NCI-H345 treated with DMSO at 0.1 percent for 48 hours (cell line): ENCODE results near the gene NXT1.

Experiments used
- DNase-seq: peaks from one replicate; lab custom pipeline; 2025; ENCODE audit not compliant: unreplicated experiment; lab: John Stamatoyannopoulos, UW

NXT1 gene

GRCh38 chr20:23358923-23359593, 8.5 kb downstream of the NXT1 start:
- DNase-seq, result no peak

GRCh38 chr20:23360531-23360930, 9.9 kb downstream of the NXT1 start:
- DNase-seq, result no peak

GRCh38 chr20:23361119-23361475, 10.5 kb downstream of the NXT1 start:
- DNase-seq, result no peak

GRCh38 chr20:23361476-23362391, 11.1 kb downstream of the NXT1 start, which contains the start of gene GZF1:
GZF1 (plus strand) TSS chr20:23362182; CDS start chr20:23364384, 2,202 bp downstream.
- peak; percentile 99 for DNase-seq

GRCh38 chr20:23362392-23363256, 12.0 kb downstream of the NXT1 start:
- no peak for DNase-seq

GRCh38 chr20:23363257-23363649, 12.7 kb downstream of the NXT1 start:
- DNase-seq, result no peak

GRCh38 chr20:23365390-23366165, 15.0 kb downstream of the NXT1 start:
- no peak for DNase-seq

GRCh38 chr20:23366384-23366783, 15.8 kb downstream of the NXT1 start:
- DNase-seq, result no peak

- DNase-seq, result no peak
Observed at GRCh38 chr20:23367770-23368169, 17.2 kb downstream of the NXT1 start.

- DNase-seq, result no peak
Observed at GRCh38 chr20:23368316-23369071, 17.9 kb downstream of the NXT1 start.

GRCh38 chr20:23369072-23369823, 18.7 kb downstream of the NXT1 start:
- DNase-seq, result no peak

- no peak for DNase-seq
Observed at GRCh38 chr20:23370274-23370673, 19.7 kb downstream of the NXT1 start.

GRCh38 chr20:23370873-23371272, 20.3 kb downstream of the NXT1 start:
- no peak for DNase-seq

GRCh38 chr20:23371496-23371895, 20.9 kb downstream of the NXT1 start:
- DNase-seq, result no peak

GRCh38 chr20:23374441-23374840, 23.9 kb downstream of the NXT1 start:
- DNase-seq, result no peak

- no peak for DNase-seq
Observed at GRCh38 chr20:23375827-23376226, 25.2 kb downstream of the NXT1 start.

- DNase-seq, result no peak
Observed at GRCh38 chr20:23379772-23380171, 29.2 kb downstream of the NXT1 start.

- no peak for DNase-seq
Observed at GRCh38 chr20:23381876-23382275, 31.3 kb downstream of the NXT1 start.
